GM21367 (cell line): Measurements from ENCODE around the gene CNTNAP3.
"Not testable (repeated sequence)": the region's sequence is repeated elsewhere in the genome, so short reads cannot be mapped to it uniquely, and the experiment has no call there.

Source experiments
- ATAC-seq: cut with Tn5 transposase; IDR thresholded peaks from one replicate; pipeline ENCODE4 v1.9.1; 2021; ENCODE audit not compliant: unreplicated experiment

Gene CNTNAP3

GRCh38 chr9:39287980-39288379, at the start of gene CNTNAP3:
Gene CNTNAP3 (minus strand): TSS chr9:39288167. CDS start chr9:39288064, 103 bp downstream.
- not testable (repeated sequence) for ATAC-seq

GRCh38 chr9:39279995-39280394, 8.0 kb downstream of the CNTNAP3 start:
- ATAC-seq, result not testable (repeated sequence)

GRCh38 chr9:39242513-39242912, 45.5 kb downstream of the CNTNAP3 start:
- ATAC-seq, result not testable (repeated sequence)

- not testable (repeated sequence) for ATAC-seq
Observed at GRCh38 chr9:39232130-39232991, 55.6 kb downstream of the CNTNAP3 start.

GRCh38 chr9:39215976-39216375, 72.0 kb downstream of the CNTNAP3 start:
- ATAC-seq, result not testable (repeated sequence)

GRCh38 chr9:39209773-39210172, 78.2 kb downstream of the CNTNAP3 start:
- ATAC-seq, result not testable (repeated sequence)

GRCh38 chr9:39206643-39207042, 81.3 kb downstream of the CNTNAP3 start:
- not testable (repeated sequence) for ATAC-seq

- not testable (repeated sequence) for ATAC-seq
Observed at GRCh38 chr9:39205842-39206241, 82.1 kb downstream of the CNTNAP3 start.

- ATAC-seq, result not testable (repeated sequence)
Observed at GRCh38 chr9:39200412-39200811, 87.6 kb downstream of the CNTNAP3 start.

GRCh38 chr9:39198000-39198709, 89.8 kb downstream of the CNTNAP3 start:
- not testable (repeated sequence) for ATAC-seq

- not testable (repeated sequence) for ATAC-seq
Observed at GRCh38 chr9:39171370-39171769, 116.6 kb downstream of the CNTNAP3 start.

- ATAC-seq, result not testable (repeated sequence)
Observed at GRCh38 chr9:39157714-39158113, 130.3 kb downstream of the CNTNAP3 start.

- not testable (repeated sequence) for ATAC-seq
Observed at GRCh38 chr9:39132826-39133552, 155.0 kb downstream of the CNTNAP3 start.

GRCh38 chr9:39121401-39121800, 166.6 kb downstream of the CNTNAP3 start:
- not testable (repeated sequence) for ATAC-seq

GRCh38 chr9:39111746-39112145, 176.2 kb downstream of the CNTNAP3 start:
- not testable (repeated sequence) for ATAC-seq

GRCh38 chr9:39108145-39108544, 179.8 kb downstream of the CNTNAP3 start:
- no peak for ATAC-seq

GRCh38 chr9:39097208-39097607, 190.8 kb downstream of the CNTNAP3 start:
- not testable (repeated sequence) for ATAC-seq

GRCh38 chr9:39085311-39085710, 202.7 kb downstream of the CNTNAP3 start:
- ATAC-seq, result not testable (repeated sequence)

- not testable (repeated sequence) for ATAC-seq
Observed at GRCh38 chr9:39082574-39082973, 205.4 kb downstream of the CNTNAP3 start.

- ATAC-seq, result not testable (repeated sequence)
Observed at GRCh38 chr9:39080081-39080480, 207.9 kb downstream of the CNTNAP3 start.
